HCT116 (cell line): ENCODE data around the gene CPEB3.

ENCODE experiments used
- EZH2 ChIP-seq: fragments of 200-600 bp; sonication (generic); IDR thresholded peaks from 2 replicates; pipeline ENCODE4 v1.6.1; 2017; ENCODE audit warnings: antibody characterized with exemption, mixed run types
- REST ChIP-seq: IDR thresholded peaks from 2 replicates; pipeline ENCODE4 v1.6.1; 2012; ENCODE audit warnings: low read depth
- SIN3A ChIP-seq: IDR thresholded peaks from 2 replicates; pipeline ENCODE4 v1.6.1; 2012; ENCODE audit warnings: low read depth
- SP1 ChIP-seq: IDR thresholded peaks from 2 replicates; pipeline ENCODE4 v1.6.1; 2012; ENCODE audit warnings: low read depth
- ZNF274 ChIP-seq: fragments of 200-500 bp; sonication (Bioruptor generic); IDR thresholded peaks from 2 replicates; pipeline ENCODE4 v1.6.1; 2014; ENCODE audit warnings: mild to moderate bottlenecking, low read depth, low read length, inconsistent platforms
- TF ChIP-seq, protein P1 (sequence below), 3 experiments: fragments of 200-600 bp in 1 of 3; sonication (generic) in 1 of 3; IDR thresholded peaks in 2 of 3; conservative IDR thresholded peaks in 1 of 3; 2 replicates each; pipeline ENCODE4 v1.5.1; 2012 to 2017; ENCODE audit warnings: low read depth in 2 of 3, low read length in 2 of 3, antibody characterized with exemption in 1 of 3, borderline replicate concordance in 1 of 3, control low read depth in 1 of 3, mild to moderate bottlenecking in 1 of 3, mixed read lengths in 1 of 3, mixed run types in 1 of 3, moderate library complexity in 1 of 3; ENCODE audit not compliant: insufficient read depth in 1 of 3

DNA sequence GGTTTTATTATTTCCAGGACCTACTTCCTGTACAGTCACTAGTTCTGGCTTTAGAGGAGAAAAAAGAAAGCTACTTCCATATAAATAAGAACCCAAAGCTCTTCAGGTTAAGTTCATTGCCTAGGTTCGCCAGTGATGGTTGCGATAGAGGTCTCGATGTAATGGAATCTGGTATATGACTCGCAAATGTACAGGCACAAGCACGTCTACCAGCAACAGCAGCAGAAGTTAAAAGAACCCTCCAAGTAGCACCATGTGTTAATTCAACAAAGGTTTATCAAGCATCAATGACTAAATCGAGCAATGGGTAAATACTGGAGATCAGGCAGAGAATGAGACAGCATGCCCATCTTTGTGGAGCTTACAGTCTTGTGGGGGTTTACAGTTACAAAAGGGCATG lies 211.9 kb downstream of the CPEB3 start:
- TF ChIP-seq EZH2: no peak
- no peak for TF ChIP-seq SP1
- no peak for TF ChIP-seq SIN3A
- TF ChIP-seq, protein P1, sequence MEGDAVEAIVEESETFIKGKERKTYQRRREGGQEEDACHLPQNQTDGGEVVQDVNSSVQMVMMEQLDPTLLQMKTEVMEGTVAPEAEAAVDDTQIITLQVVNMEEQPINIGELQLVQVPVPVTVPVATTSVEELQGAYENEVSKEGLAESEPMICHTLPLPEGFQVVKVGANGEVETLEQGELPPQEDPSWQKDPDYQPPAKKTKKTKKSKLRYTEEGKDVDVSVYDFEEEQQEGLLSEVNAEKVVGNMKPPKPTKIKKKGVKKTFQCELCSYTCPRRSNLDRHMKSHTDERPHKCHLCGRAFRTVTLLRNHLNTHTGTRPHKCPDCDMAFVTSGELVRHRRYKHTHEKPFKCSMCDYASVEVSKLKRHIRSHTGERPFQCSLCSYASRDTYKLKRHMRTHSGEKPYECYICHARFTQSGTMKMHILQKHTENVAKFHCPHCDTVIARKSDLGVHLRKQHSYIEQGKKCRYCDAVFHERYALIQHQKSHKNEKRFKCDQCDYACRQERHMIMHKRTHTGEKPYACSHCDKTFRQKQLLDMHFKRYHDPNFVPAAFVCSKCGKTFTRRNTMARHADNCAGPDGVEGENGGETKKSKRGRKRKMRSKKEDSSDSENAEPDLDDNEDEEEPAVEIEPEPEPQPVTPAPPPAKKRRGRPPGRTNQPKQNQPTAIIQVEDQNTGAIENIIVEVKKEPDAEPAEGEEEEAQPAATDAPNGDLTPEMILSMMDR (IDR thresholded peaks at IDR 0.05 in 2 of 3, conservative IDR thresholded peaks at IDR 0.05 in 1 of 3; ENCODE audit: borderline replicate concordance in 1 of 3, insufficient read depth in 1 of 3, low read depth in 2 of 3, low read length in 2 of 3): no peak
- no peak for TF ChIP-seq ZNF274
- TF ChIP-seq REST: no peak
